Dendritic cell treated with granulocyte-macrophage colony-stimulating factor and Interleukin-4, amounts not matched to agents 40 ng/mL and 50 ng/mL, for 4 days (primary cell): ENCODE measurements around the gene AGBL1.

ENCODE experiments used
- H3K27ac Mint-ChIP-seq: one replicate; pipeline ENCODE4 v1.8.0; 2022; ENCODE audit warnings: mild to moderate bottlenecking, mixed read lengths
- H3K27me3 Mint-ChIP-seq: one replicate; pipeline ENCODE4 v1.8.0; 2022; ENCODE audit warnings: mild to moderate bottlenecking, mixed read lengths
- H3K36me3 Mint-ChIP-seq: one replicate; pipeline ENCODE4 v1.8.0; 2022; ENCODE audit warnings: low read depth, mixed read lengths
- H3K4me1 Mint-ChIP-seq: one replicate; pipeline ENCODE4 v1.8.0; 2022; ENCODE audit warnings: low read depth, mixed read lengths
- H3K4me3 Mint-ChIP-seq: one replicate; pipeline ENCODE4 v1.8.0; 2022; ENCODE audit warnings: mild to moderate bottlenecking, moderate library complexity, mixed read lengths
- H3K9me3 Mint-ChIP-seq: one replicate; pipeline ENCODE4 v1.8.0; 2022; ENCODE audit warnings: mixed read lengths
- intact Hi-C: fragments of 100-400 bp; cut with micrococcal nuclease; formaldehyde crosslinking; loops from one replicate; pipeline ENCODE4 v1.15.0; 2022

AGBL1 gene

DNA sequence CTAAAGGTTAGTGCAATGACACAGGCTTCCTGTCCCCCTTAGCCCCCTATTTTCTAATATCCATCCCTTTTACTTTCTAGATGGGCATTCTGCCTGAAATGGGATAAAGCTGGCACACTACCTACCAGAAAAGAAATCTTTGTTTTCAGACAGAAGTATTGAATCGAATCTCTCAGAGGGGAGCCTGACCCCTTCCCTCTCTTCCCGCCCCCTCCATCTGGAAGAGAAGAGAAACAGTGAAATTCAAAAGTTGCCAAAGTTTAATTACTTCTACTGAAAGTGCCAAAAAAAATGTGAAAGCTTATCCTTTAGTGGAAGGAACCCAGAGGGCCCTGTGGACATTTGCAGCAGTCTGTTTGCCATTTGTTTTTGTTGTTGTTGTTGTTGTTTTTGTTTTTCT lies 523.8 kb downstream of the AGBL1 start:
- H3K36me3 Mint-ChIP-seq, result no peaks in the 10 kb centered on the region
- H3K9me3 Mint-ChIP-seq, result no peaks in the 10 kb centered on the region
- H3K4me3 Mint-ChIP-seq, result no peak overlapping the region
- no peaks in the 10 kb centered on the region for H3K27me3 Mint-ChIP-seq
- H3K27ac Mint-ChIP-seq, result no peak overlapping the region
- no peaks in the 10 kb centered on the region for H3K4me1 Mint-ChIP-seq
- intact Hi-C loops, result no loop called here

DNA sequence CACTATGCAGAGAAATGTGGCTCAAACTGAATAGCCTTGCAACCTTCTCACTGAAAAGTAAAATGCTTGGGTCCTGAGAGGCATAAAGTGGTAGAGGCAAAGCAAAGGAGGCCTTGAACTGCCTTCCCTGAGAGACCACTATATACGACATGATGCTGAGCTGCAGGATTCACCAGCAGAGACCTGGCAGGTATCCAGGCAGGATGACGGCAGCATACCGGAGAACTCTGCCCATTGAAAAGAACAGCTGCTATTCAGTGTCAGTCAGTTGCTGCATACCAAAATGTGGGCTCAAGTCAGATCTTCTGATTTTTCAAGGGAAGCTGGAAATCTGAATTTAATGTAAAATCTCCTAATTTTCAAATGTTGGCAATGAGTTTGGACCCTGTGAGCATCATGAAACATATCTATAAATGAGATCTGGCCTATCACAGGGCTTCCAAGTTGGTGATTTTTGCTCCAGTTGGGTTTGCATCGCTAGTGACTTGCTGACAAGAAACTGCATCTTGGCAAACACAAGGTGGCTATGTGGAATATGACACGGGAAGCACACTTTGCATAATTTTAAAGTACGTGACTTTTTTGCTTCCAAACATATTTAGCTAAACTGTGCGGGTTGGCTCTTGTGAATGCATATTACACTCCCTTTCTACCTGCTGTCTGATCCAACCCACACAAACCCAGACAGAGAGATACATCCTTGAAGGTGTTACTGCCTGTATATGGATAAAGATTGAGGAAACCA lies 529.0 kb downstream of the AGBL1 start:
- H3K4me3 Mint-ChIP-seq, result no peak overlapping the region
- no peaks in the 10 kb centered on the region for H3K4me1 Mint-ChIP-seq
- H3K9me3 Mint-ChIP-seq, result no peaks in the 10 kb centered on the region
- H3K27me3 Mint-ChIP-seq, result no peaks in the 10 kb centered on the region
- no peaks in the 10 kb centered on the region for H3K36me3 Mint-ChIP-seq
- intact Hi-C loops, result no loop called here
- no peak overlapping the region for H3K27ac Mint-ChIP-seq

DNA sequence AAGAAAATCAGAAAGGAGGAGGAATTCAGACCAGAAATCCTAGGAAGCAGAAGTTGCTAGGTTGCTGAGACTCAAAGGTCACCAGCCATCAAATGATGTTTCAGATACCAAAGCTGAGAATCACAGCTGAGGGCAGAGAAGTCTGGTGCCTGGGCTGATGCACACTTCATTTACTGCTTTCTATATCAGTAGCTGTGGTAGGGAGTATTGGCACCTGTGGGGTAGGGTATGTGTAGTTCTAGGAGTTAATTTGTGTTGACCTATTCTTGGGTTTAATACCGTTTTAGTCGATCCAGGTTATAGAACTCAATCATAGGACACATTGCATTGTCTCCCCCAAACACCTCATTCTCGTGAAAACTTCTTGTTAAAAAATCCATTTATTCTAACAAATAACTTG lies 529.6 kb downstream of the AGBL1 start:
- no peaks in the 10 kb centered on the region for H3K4me1 Mint-ChIP-seq
- intact Hi-C loops, result no loop called here
- H3K36me3 Mint-ChIP-seq, result no peaks in the 10 kb centered on the region
- H3K27me3 Mint-ChIP-seq, result no peaks in the 10 kb centered on the region
- H3K9me3 Mint-ChIP-seq, result no peaks in the 10 kb centered on the region
- no peak overlapping the region for H3K4me3 Mint-ChIP-seq
- no peak overlapping the region for H3K27ac Mint-ChIP-seq

DNA sequence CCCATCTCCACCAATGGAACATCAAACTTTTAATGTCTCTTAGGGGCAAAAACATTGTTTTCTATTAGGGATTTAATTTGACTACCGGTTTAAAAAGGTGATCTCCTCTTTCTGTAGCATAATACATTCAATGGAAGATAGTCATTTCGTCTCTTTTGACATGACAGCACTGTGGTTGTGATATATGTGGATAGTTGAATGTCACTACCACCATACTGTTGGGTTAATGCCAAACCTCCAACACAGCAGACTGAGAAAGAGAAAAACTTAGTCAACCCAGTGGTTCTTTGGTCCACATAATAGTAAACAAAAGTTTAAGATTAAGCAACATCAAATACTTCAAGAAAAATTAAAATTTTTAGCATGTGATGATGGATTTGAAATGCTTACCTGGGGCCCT lies 530.4 kb downstream of the AGBL1 start:
- Mint-ChIP-seq H3K4me1 (no peaks in the 10 kb centered on the region), H3K27me3 (no peaks in the 10 kb centered on the region), H3K9me3 (no peaks in the 10 kb centered on the region), H3K4me3 (no peak overlapping the region), H3K36me3 (no peaks in the 10 kb centered on the region), H3K27ac (no peak overlapping the region)
- intact Hi-C loops, result no loop called here

DNA sequence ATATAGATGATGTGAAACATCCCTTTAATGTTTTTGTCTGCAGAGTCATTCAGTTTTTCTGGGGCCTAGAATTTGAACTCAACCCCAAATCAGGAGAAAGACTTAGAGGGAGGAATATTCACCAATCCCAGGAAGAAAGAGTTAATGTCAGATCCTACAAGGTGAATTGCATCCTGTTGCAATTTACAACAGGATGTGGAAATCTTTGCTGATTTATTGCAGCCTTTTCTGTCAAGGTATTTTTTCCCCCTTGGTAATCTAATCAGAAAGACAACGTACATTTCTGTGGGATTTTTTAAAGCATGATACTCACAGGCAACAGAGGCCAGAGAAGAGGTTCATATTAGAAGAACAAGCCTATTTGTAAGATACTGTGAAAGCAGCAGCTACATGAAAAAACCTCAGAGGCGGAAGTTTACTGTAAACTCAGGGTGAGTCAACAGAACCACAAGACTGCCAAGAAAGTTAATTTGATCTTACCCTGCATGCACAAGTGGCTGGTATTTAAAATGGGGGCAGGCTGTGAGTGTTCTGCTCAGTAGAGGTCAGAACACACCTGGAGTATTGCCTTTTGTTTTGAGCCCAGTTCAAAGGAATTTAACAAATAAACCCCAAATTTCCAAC lies 531.9 kb downstream of the AGBL1 start:
- no peaks in the 10 kb centered on the region for H3K9me3 Mint-ChIP-seq
- no peaks in the 10 kb centered on the region for H3K27me3 Mint-ChIP-seq
- intact Hi-C loops, result no loop called here
- H3K27ac Mint-ChIP-seq, result no peak overlapping the region
- no peak overlapping the region for H3K4me3 Mint-ChIP-seq
- no peaks in the 10 kb centered on the region for H3K4me1 Mint-ChIP-seq
- H3K36me3 Mint-ChIP-seq, result no peaks in the 10 kb centered on the region

DNA sequence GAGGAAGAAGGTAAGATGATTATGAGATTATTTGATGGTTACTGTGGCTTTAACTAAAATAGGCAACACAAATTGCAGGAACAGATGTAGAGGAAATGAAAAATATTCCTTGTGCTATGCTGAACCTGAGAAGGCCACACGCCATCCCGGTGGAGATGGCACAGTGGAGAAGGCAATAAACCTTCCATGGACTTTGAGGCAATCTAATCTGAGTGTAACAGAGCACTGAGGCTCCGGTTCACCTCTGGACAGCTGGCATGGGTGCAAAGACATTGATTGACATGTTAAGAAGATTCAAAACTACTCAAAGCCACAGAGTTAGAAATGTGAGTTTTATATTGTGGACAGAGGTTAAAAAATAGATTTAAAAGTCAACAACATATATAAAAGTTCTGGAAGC lies 535.7 kb downstream of the AGBL1 start:
- no peaks in the 10 kb centered on the region for H3K4me1 Mint-ChIP-seq
- no peak overlapping the region for H3K4me3 Mint-ChIP-seq
- H3K27me3 Mint-ChIP-seq, result no peaks in the 10 kb centered on the region
- no peaks in the 10 kb centered on the region for H3K36me3 Mint-ChIP-seq
- intact Hi-C loops, result no loop called here
- no peaks in the 10 kb centered on the region for H3K9me3 Mint-ChIP-seq
- no peak overlapping the region for H3K27ac Mint-ChIP-seq

DNA sequence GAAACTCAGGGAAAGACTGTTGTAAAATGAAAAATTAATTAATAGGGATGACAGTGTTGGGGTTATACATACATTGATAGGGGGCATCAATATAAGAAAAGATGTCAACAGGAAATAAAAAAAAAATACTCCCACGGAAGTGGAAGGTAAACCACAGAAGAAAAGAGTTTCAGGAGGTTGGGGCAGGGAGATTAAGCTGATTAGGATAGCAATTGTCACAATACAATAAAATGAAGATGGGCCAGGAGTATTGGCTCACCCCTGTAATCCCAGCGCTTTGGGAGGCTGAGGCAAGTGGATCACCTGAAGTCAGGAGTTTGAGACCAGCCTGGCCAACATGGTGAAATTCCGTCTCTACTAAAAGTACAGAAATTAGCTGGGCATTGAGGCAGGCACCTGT lies 536.1 kb downstream of the AGBL1 start:
- Mint-ChIP-seq H3K36me3 (no peaks in the 10 kb centered on the region), H3K27ac (no peak overlapping the region), H3K27me3 (no peaks in the 10 kb centered on the region), H3K4me3 (no peak overlapping the region), H3K4me1 (no peaks in the 10 kb centered on the region), H3K9me3 (no peaks in the 10 kb centered on the region)
- intact Hi-C loops, result no loop called here

DNA sequence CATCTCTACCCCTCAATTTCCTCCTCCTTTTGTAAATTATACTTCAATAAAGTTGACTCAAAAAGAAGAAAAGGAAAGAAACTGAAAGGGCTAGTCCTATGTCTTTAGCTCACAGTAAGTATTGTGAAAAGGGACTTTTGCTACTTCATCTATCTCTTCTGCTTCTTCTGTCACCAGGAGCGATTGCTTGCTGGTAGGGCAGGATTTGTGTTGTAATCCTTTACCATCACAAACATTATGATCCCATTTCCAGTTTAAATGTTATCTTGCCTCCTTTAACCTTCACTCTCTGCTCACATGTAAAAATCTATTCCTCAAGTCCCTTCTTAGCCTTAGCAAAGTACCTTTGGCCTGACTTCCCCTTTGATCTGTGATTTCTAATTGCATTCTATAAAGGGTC lies 537.1 kb downstream of the AGBL1 start:
- Mint-ChIP-seq H3K27me3 (no peaks in the 10 kb centered on the region), H3K4me3 (no peak overlapping the region), H3K36me3 (no peaks in the 10 kb centered on the region), H3K9me3 (no peaks in the 10 kb centered on the region), H3K27ac (no peak overlapping the region), H3K4me1 (no peaks in the 10 kb centered on the region)
- intact Hi-C loops, result no loop called here

DNA sequence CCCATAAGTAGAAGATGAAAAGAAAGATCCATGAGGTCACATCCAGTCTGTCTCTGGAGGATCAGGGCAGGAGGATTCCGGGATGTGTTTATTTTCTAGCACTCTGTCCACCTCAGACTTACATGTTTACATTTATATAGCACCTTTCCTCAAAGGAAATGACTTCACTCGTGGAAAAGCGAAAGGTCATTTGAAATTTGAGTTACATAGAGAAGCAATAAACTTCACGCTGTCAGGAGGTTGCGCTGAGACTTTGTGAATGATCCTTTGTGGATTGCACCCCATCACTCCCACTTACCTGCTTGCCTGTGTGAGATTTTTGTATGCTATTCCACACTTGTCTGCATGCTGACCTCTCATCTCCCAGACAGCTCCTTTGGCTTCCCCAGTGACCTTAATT lies 540.5 kb downstream of the AGBL1 start:
- Mint-ChIP-seq H3K27me3 (no peaks in the 10 kb centered on the region), H3K4me3 (no peak overlapping the region), H3K27ac (no peak overlapping the region), H3K4me1 (no peaks in the 10 kb centered on the region), H3K36me3 (no peaks in the 10 kb centered on the region), H3K9me3 (no peaks in the 10 kb centered on the region)
- intact Hi-C loops, result no loop called here

DNA sequence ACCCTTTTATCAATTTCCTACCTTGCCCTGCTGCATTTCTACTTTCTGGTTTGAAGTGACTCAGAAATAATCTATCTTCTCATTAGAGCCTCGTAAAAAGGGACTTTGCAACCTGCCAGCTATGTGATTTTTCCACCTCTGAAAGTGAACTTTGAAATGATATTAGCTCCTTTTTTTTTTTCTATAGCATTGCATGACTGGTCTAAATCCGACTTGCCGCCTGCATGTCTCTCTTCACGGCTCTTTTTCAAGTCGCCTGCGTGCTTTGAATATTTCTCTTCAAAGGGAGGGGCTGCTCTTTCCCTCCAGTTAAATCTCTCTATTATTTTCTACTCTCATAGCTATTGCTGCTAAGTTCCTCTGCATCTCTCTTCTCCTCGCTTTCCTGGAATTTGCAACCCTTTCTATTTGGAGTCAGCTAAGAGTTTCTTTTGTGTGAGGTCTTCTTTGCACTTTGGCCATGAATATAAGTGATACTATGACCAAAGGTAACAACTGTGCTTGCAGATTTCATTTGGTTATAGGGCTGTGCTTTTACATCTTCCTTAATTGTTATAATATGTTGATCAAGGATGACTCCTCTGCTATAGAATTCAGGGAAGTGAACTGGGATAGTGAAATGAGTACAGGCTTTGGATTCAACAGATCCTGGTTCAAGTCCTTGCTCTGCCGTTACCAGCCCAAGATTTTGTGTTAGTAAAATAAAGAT lies 541.1 kb downstream of the AGBL1 start:
- Mint-ChIP-seq H3K36me3 (no peaks in the 10 kb centered on the region), H3K27me3 (no peaks in the 10 kb centered on the region), H3K27ac (no peak overlapping the region), H3K4me1 (no peaks in the 10 kb centered on the region), H3K9me3 (no peaks in the 10 kb centered on the region), H3K4me3 (no peak overlapping the region)
- intact Hi-C loops, result no loop called here

DNA sequence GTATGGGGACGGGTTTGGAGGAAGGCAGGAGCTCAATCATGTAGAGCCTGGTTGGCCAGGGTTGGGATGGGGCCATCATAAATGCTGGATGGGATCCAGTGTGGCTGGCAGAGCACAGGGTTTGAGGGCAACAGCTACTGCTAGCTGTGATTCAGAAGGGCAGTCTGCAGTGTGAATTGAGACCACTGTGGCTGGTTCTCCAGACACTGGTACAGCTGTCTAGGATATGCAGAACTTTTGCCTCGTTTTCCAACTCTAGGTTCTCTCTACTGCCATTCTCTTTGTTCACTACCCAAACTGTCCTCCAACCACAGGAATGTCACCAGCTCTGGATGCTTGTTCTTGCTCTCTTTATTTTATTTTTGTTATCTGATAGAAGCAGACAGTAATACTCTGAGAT lies 543.6 kb downstream of the AGBL1 start:
- Mint-ChIP-seq H3K27ac (no peak overlapping the region), H3K27me3 (no peaks in the 10 kb centered on the region), H3K36me3 (no peaks in the 10 kb centered on the region), H3K9me3 (no peaks in the 10 kb centered on the region), H3K4me3 (no peak overlapping the region), H3K4me1 (no peaks in the 10 kb centered on the region)
- intact Hi-C loops, result no loop called here

DNA sequence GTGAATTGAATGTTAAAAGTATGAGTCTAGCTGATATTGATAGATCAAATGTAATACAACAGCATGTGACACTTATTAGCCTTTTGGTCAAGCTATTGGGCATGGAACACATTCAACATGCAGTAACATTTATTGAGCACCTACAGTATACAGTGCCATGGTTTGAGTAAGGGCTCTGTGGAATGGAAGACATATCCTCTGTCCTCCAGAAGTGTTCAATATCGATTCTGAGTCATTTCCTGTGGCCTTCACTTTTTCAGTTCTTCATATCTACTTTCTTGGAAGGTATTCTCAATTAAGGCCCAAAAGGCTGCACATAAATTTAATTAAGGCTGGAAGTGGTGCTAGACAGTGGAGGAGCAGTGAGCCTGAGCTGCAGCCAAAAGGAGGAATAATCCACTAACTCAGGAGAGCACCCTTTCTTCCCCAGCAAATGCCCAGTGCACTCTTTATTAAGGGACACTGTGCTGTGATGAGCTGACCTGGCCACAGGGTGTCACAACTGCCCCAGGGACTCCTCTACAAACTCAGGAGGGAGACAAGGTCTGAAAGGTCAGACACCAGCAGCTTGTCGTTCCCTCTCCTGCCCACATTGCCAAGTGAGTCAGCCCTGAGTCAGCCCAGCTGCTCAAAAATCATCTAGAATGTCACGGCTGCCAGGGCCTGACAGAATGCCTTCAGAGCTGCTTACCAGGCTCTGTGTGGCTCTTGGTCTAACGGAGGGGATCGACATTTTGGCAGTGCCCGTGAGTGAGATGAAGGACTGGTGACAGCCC lies 544.8 kb downstream of the AGBL1 start:
- H3K9me3 Mint-ChIP-seq, result no peaks in the 10 kb centered on the region
- no peaks in the 10 kb centered on the region for H3K27me3 Mint-ChIP-seq
- H3K27ac Mint-ChIP-seq, result no peak overlapping the region
- H3K36me3 Mint-ChIP-seq, result no peaks in the 10 kb centered on the region
- intact Hi-C loops, result no loop called here
- H3K4me1 Mint-ChIP-seq, result no peaks in the 10 kb centered on the region
- no peak overlapping the region for H3K4me3 Mint-ChIP-seq

DNA sequence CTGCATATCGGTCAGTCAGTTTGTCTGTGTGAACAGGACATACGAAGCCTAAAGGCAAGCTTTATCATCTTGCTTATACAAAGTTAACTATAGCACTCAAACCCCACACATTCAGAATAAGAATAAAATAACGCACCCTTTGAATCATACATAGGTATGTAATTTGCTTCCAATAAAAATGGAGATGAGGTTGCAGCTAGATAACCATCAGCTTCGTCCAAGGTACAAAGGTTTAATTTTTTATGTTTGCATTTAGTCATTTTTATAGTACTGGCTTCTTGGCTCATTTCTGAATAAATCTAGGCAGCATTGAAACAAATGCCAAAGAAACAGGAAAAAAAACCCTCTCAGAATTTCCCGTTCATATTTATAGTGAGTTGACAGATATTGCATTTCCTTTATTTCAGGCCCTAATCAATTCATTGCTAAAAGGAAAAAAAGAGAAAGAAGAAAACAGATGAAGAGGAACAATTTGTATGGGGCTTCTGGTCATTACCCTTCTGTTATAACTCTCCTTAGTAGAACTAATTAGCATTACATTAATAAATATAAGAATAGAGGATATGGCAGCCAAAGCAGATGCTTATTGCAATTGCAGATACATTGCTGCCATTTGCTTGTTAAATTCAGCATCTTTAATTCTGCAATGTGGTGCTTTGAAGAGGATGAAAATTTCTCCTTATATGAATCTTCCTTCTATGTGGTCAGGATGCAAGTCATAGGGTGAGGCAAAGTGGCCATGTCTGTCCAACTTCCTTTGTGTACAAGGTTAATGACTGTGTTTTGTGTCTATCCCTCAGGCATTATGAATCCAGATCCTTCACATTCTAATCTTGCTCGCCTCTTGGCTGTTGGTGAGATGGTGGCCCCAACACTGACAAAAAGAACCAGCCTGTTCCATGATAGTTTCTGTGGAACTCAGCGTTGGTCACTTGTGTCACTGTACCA lies 550.0 kb downstream of the AGBL1 start:
- Mint-ChIP-seq H3K9me3 (no peaks in the 10 kb centered on the region), H3K27ac (no peak overlapping the region), H3K27me3 (no peaks in the 10 kb centered on the region), H3K4me3 (no peak overlapping the region), H3K4me1 (no peaks in the 10 kb centered on the region), H3K36me3 (no peaks in the 10 kb centered on the region)
- intact Hi-C loops, result no loop called here
